HK-2 (cell line): Measurements from ENCODE around the gene RNF8.
A peak's percentile ranks its signal among the peaks of the same experiment; 100 is the strongest.
"Not testable (repeated sequence)": the region's sequence is repeated elsewhere in the genome, so short reads cannot be mapped to it uniquely, and the experiment has no call there.

ENCODE experiments used
- DNase-seq: peaks from one replicate; pipeline ENCODE4 v3.0.0-alpha.2; 2018; ENCODE audit not compliant: unreplicated experiment

Gene RNF8

DNA sequence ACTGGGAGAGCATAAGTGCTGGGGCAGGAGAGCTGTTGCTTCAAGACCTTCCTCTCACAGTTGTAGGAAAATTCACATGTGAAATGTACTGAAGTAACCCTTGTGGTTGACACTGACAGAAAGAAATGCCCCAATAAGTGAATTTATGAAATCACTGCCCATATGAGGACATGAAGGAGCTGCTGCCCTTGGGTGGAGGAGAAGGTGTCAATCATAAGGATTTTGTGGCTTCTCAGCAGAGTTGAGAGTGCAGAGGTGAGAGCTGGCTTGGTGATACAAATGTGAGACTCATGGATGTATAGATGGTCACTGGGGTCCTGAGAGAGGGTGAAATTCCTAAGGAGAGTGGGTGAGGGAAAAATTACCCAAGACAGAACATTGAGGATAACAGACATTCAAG lies 45.3 kb downstream of the RNF8 start:
- no peak for DNase-seq

GRCh38 chr6:37399795-37400490 lies 46.2 kb downstream of the RNF8 start:
- no peak for DNase-seq

- not testable (repeated sequence) for DNase-seq
Observed at GRCh38 chr6:37401658-37402057, 47.9 kb downstream of the RNF8 start.

DNA sequence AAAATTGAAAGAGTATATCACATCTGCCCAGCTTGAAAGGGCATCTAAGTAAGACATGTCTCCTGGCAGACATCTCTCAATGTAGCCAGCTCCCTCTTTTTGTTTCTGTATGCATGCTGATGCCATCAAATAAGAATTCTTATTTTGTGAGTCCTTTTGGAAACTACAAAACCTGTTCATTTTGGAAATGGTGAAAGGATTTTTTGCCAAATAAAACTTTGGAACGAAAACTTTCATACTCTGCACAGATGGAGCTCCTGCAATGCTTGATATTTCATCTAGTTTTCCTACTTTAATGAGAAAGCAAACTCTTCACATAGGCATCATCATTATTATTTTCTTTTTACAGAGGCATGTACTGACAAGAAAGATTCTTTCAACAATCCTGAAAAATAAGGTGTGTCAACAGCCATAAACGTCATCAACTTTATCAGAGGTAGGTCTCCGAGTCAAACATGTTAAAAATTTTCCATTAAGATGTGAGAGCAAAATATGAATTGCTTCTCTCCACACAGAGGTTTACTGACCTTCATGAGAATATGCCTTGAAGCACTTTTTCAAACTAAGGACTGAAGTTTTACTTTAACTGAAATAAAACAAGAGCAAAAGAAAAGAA lies 53.1 kb downstream of the RNF8 start:
- DNase-seq: no peak

- DNase-seq: no peak
Observed at GRCh38 chr6:37407948-37408347, 54.2 kb downstream of the RNF8 start.

GRCh38 chr6:37409501-37409900 lies 55.7 kb downstream of the RNF8 start:
- no peak for DNase-seq

GRCh38 chr6:37417393-37417792 lies 63.6 kb downstream of the RNF8 start:
- DNase-seq: no peak

DNA sequence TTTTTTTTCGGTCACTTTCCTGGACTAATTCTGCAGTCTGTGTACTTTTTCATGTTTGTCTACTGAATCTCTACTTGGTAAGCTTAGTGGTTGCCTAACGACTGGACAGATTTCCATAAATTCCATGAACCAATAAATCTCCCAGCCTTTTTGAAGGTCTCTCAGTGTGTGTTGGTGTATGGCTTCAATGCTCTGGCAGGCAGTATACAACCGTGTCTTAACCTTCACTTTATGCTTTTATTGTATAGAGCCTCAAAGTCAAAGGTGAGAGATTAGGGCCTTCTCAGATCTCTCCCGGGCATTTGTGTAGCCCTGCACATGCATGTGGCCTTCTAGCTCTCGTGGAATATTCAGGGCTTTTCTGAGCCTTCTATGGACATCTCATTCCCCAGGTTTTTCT lies 64.9 kb downstream of the RNF8 start:
- no peak for DNase-seq

GRCh38 chr6:37426058-37426944 lies 72.5 kb downstream of the RNF8 start:
- DNase-seq: no peak

- DNase-seq: no peak
Observed at GRCh38 chr6:37426945-37427510, 73.2 kb downstream of the RNF8 start.

DNA sequence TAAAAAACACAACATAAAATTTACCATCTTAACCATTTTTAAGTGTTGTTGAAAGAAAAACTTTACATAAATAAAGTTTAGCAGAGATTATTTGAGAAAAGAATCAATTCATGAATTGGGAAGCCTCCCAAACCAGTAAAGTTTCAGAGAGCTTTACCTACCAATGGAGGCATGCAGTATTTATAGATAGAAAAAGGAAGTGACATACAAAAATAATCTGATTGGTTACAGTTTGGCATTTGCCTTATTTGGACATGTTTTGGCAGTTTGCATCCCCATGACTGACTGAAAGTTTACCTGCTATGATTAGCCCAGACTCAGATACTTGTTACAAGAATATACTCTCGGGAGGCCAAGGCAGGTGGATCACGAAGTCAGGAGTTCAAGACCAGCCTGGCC lies 75.6 kb downstream of the RNF8 start:
- no peak for DNase-seq

GRCh38 chr6:37432590-37432915 lies 78.8 kb downstream of the RNF8 start:
- no peak for DNase-seq

DNA sequence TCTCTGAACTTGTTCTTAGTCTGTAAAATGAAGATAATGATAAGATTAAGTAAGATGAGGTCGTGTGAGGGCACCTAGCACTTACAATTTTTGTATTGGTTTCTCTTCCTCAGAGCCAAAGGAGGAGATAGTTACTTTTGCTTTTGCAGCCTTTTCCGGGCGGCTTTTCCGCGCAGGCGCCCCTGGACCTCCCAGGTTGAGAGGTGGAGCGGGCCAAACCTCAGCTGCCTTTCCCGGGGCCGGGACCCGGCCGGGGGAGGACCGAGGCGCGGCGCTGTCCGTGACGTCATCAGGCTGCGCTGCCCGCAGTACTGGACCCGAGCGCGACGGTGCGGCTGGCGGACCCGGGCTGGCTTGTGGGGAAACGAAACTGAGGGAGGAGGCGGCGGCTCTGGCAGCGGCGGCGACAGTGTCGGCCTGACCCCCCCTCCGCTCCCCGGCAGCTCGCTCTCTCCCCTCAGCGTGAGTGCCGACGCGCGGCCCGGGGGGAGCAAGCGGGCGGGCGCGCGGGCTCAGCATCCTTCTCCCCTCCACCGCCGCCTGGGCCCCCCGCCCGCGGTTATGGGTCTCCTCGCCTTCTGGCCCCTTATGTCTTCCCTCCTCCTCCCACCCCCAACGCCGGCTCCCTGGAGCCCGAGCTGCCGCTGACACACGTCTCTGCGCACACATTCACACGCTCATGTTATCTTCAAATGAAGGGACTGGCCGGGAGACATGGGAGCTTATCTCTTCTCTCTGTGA lies 79.3 kb downstream of the RNF8 start, which contains the start of gene CMTR1:
CMTR1 (plus strand) TSS at position 306 of the 741 bp plus-strand sequence. CDS start 2,409 bp downstream, outside the sequence.
- peak; percentile 94 for DNase-seq

DNA sequence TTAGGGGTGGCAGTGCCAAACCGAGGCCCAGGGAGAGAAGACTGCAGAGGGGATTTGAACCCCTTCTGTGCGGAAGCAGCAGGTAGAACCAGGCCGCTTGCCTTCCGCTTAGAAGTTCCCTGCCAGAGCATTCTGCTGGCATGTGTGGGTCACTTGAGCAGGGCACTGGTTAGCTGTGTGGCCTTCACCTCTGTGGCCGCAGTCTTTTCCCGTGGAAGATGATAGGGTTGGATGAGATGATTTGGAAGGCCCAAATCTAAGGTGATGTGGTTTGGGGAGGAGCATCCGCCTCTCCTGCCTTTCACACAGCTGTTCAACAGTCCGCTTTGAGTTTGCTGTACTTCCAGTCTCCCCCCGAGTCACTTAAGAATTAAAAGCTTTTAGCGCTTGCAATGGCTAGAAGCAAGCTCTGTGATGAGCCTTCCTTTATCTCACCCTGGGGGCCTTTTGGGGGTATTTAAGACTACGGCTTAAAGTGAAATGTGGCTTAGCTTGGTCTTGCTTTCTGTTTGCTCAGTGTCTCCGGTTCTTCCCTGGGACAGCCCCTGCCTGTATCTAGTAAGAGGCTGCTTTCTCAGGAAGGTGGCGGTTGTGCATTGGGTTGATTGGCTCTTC lies 80.0 kb downstream of the RNF8 start:
- peak; percentile 18 for DNase-seq

GRCh38 chr6:37435373-37435772 lies 81.6 kb downstream of the RNF8 start:
- no peak for DNase-seq

- no peak for DNase-seq
Observed at GRCh38 chr6:37435816-37436215, 82.0 kb downstream of the RNF8 start.

- DNase-seq: no peak
Observed at GRCh38 chr6:37438930-37439329, 85.1 kb downstream of the RNF8 start.

GRCh38 chr6:37441651-37442050 lies 87.9 kb downstream of the RNF8 start:
- DNase-seq: no peak

DNA sequence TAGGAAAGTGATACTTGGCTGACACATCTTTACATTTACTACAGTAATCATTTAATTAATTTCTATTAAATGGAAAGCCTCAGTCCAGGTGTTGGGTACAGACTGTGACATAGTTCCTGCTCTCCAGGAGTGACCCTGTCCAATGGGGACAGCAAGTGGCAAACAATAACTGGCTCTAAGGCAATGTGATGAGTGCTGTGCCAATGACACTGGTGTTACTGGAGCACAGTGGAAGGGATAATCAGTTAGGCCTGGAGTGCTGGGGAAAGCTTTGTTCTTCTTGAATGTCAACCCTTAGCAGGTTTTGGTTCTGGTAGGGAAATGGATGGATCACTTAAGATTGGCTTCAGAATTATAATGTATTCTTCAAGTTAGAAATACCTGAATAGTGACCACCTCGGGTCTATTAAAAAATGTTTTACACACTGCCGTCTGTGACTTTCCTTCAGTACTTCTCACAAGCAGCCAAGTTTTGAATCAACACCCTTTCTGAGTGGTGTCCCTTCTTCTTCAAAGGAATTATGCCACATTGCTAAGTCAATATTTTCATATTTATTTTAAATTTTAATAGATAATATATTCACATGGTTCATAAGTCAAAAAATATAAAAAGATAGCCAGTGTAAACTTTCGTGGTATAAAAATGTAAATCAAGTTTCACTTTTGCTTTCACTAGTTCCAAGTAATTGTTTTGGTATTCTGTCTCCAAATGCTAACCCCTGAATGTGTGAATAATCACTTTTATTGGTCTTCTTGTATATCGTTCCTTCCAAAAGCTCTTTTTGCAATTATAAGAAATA lies 88.8 kb downstream of the RNF8 start:
- DNase-seq: no peak

GRCh38 chr6:37443216-37443542 lies 89.4 kb downstream of the RNF8 start:
- not testable (repeated sequence) for DNase-seq
